Ovary (tissue), 3 donors: ENCODE data around the gene TTPAL.

Experiments
- CTCF ChIP-seq, 3 donors: fragments of 450-650 bp in 2 of 3; fragments of 200-600 bp in 1 of 3; IDR thresholded peaks; one replicate each; pipeline versions ENCODE4 v1.5.1 to v1.8.0; 2016 to 2022; ENCODE audit warnings: antibody characterized with exemption in 3 of 3, mild to moderate bottlenecking in 1 of 3
- POLR2A ChIP-seq: fragments of 450-650 bp; IDR thresholded peaks from one replicate; pipeline ENCODE4 v1.6.1; 2017; ENCODE audit warnings: antibody characterized with exemption, mild to moderate bottlenecking, moderate library complexity
- donor health status: DM: no; HTN: no; CAD: no.

- TF ChIP-seq POLR2A = no peak
- TF ChIP-seq CTCF (IDR thresholded peaks at IDR 0.05) = no peak
These were observed 44.6 kb upstream of the TTPAL start for GRCh38 chr20:44431118-44431501.
